ENCODE results near the gene DGCR8.
A peak's percentile ranks its signal among the peaks of the same experiment; 100 is the strongest.

DGCR8 gene

GRCh38 chr22:20079745-20080444, at the start of gene DGCR8:
Gene DGCR8 (plus strand): TSS chr22:20080241. CDS start chr22:20085964, 5,723 bp downstream.
- peak within 1 kb of the TSS; percentile 92 for H3K4me3 ChIP-seq (ENCODE audit: low read depth, low read length)
- no peak for TF ChIP-seq CTCF (IDR thresholded peaks at IDR 0.05; ENCODE audit: low read depth, low read length)

- H3K4me3 ChIP-seq (ENCODE audit: low read depth, low read length), result no peak overlapping the region
- TF ChIP-seq CTCF (IDR thresholded peaks at IDR 0.05; ENCODE audit: low read depth, low read length), result no peak
Measured at GRCh38 chr22:20031732-20032406, 48.2 kb upstream of the DGCR8 start.

- no peak overlapping the region for H3K4me3 ChIP-seq (ENCODE audit: low read depth, low read length)
- TF ChIP-seq CTCF (IDR thresholded peaks at IDR 0.05; ENCODE audit: low read depth, low read length), result no peak
Measured at GRCh38 chr22:20032407-20032991, 47.5 kb upstream of the DGCR8 start.

GRCh38 chr22:20033045-20033706, 46.9 kb upstream of the DGCR8 start:
- H3K4me3 ChIP-seq (ENCODE audit: low read depth, low read length), result no peak overlapping the region

GRCh38 chr22:20034143-20034542, 45.9 kb upstream of the DGCR8 start:
- H3K4me3 ChIP-seq (ENCODE audit: low read depth, low read length), result no peak overlapping the region
- no peak for TF ChIP-seq CTCF (IDR thresholded peaks at IDR 0.05; ENCODE audit: low read depth, low read length)

More at GRCh38 chr22:20033045-20033706, 46.9 kb upstream of the DGCR8 start:
- no peak for TF ChIP-seq CTCF (IDR thresholded peaks at IDR 0.05; ENCODE audit: low read depth, low read length)

- no peak overlapping the region for H3K4me3 ChIP-seq (ENCODE audit: low read depth, low read length)
- no peak for TF ChIP-seq CTCF (IDR thresholded peaks at IDR 0.05; ENCODE audit: low read depth, low read length)
Measured at GRCh38 chr22:20035375-20036083, 44.5 kb upstream of the DGCR8 start.

Measured in WI38 (cell line).